ENCODE measurements around the gene ERCC6.

The ERCC6 gene

GRCh38 chr10:49542353-49542752 lies 3.4 kb upstream of the ERCC6 start:
- no peak for TF ChIP-seq SPI1 (IDR thresholded peaks at IDR 0.05; ENCODE audit: borderline replicate concordance, low read depth)
- no peak for TF ChIP-seq CTCF (IDR thresholded peaks at IDR 0.05; ENCODE audit: insufficient read depth, low read length)
- no peak for TF ChIP-seq POLR2AphosphoS5 (IDR thresholded peaks at IDR 0.05; ENCODE audit: low read depth)
- TF ChIP-seq REST (IDR thresholded peaks at IDR 0.05; ENCODE audit: insufficient replicate concordance, low read depth) = no peak
- TF ChIP-seq GABPA (IDR thresholded peaks at IDR 0.05; ENCODE audit: low read depth) = no peak
- H3K4me3 ChIP-seq (replicated peaks; ENCODE audit: insufficient read depth, low read length) = no peak overlapping the region
- no peak overlapping the region for H3K27ac ChIP-seq (replicated peaks)
- no peak for DNase-seq (ENCODE audit: low read depth in 1 of 2, low spot score in 1 of 2)
- H3K27me3 ChIP-seq (ENCODE audit: insufficient read depth, poor library complexity, severe bottlenecking) = no peaks in the 10 kb centered on the region

- DNase-seq (ENCODE audit: low read depth in 1 of 2, low spot score in 1 of 2) = no peak
- Histone ChIP-seq H3K4me3 (replicated peaks; ENCODE audit: insufficient read depth, low read length) (no peak overlapping the region), H3K27me3 (ENCODE audit: insufficient read depth, poor library complexity, severe bottlenecking) (no peaks in the 10 kb centered on the region), H3K27ac (replicated peaks) (no peak overlapping the region)
- TF ChIP-seq CTCF (IDR thresholded peaks at IDR 0.05; ENCODE audit: insufficient read depth, low read length) (no peak), REST (IDR thresholded peaks at IDR 0.05; ENCODE audit: insufficient replicate concordance, low read depth) (no peak), POLR2AphosphoS5 (IDR thresholded peaks at IDR 0.05; ENCODE audit: low read depth) (no peak), SPI1 (IDR thresholded peaks at IDR 0.05; ENCODE audit: borderline replicate concordance, low read depth) (no peak), GABPA (IDR thresholded peaks at IDR 0.05; ENCODE audit: low read depth) (no peak)
These were observed 2.8 kb upstream of the ERCC6 start for GRCh38 chr10:49541762-49542161.

GRCh38 chr10:49540056-49540797 lies 1.3 kb upstream of the ERCC6 start:
- DNase-seq (ENCODE audit: low read depth in 1 of 2, low spot score in 1 of 2) = no peak
- TF ChIP-seq GABPA (IDR thresholded peaks at IDR 0.05; ENCODE audit: low read depth) = no peak
- TF ChIP-seq POLR2AphosphoS5 (IDR thresholded peaks at IDR 0.05; ENCODE audit: low read depth) = no peak
- no peak for TF ChIP-seq CTCF (IDR thresholded peaks at IDR 0.05; ENCODE audit: insufficient read depth, low read length)
- TF ChIP-seq REST (IDR thresholded peaks at IDR 0.05; ENCODE audit: insufficient replicate concordance, low read depth) = no peak
- no peak for TF ChIP-seq SPI1 (IDR thresholded peaks at IDR 0.05; ENCODE audit: borderline replicate concordance, low read depth)
- H3K4me3 ChIP-seq (replicated peaks; ENCODE audit: insufficient read depth, low read length) = no peak overlapping the region
- H3K27me3 ChIP-seq (ENCODE audit: insufficient read depth, poor library complexity, severe bottlenecking) = no peaks in the 10 kb centered on the region
- H3K27ac ChIP-seq (replicated peaks) = peak overlapping the region; percentile 80; the same call in 1 of the 2 replicates

All from HL-60 (cell line).